Measurements from ENCODE around the gene ADGRB3. TPM values are rescaled to one million over a fixed set of nuclear protein-coding genes. Genes with fewer than 3 reads are reported as not detected.

The ADGRB3 gene
- total and polyA plus RNA-seq, 2 donors from 2014 or later: 0.26 to 2.2 TPM

DNA sequence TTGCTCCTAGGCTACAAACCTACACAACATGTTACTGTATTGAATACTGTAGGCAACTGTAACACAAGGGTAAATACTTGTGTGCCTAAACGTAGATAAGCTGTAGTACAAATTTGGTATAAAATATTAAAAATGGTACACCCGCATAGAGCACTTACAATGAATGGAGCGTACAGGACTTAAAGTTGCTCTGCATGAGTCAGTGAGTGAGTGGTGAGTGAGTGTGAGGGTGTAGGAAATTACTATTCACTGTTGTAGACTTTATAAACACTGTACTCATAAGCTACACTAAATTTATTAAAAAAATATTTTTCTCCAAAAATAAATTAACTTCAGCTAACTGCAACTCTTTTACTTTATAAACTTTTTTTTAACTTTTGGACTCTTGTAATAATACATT is 391.6 kb downstream of the ADGRB3 start:
- Histone ChIP-seq H3K27me3 (ENCODE audit: control insufficient read depth, insufficient read depth, low read length) (no peaks in the 10 kb centered on the region), H3K9me3 (ENCODE audit: control insufficient read depth in 2 of 3, insufficient read depth in 1 of 3, low read length in 3 of 3) (no peaks in the 10 kb centered on the region), H3K36me3 (ENCODE audit: control insufficient read depth in 2 of 3, insufficient read depth in 3 of 3, low read length in 3 of 3) (no peaks in the 10 kb centered on the region), H3K9ac (ENCODE audit: low read length in 3 of 3) (no peak overlapping the region), H3K4me3 (ENCODE audit: low read length in 3 of 3) (no peak overlapping the region), H3K4me1 (ENCODE audit: control insufficient read depth in 2 of 3, insufficient read depth in 2 of 3, low read depth in 1 of 3, low read length in 3 of 3) (no peaks in the 10 kb centered on the region), H3K27ac (ENCODE audit: low read depth in 2 of 2, low read length in 2 of 2) (no peak overlapping the region)
- FAIRE-seq: no peak
- intact Hi-C loops (cut with DNase I): no loop called here
- TF ChIP-seq, protein P1, sequence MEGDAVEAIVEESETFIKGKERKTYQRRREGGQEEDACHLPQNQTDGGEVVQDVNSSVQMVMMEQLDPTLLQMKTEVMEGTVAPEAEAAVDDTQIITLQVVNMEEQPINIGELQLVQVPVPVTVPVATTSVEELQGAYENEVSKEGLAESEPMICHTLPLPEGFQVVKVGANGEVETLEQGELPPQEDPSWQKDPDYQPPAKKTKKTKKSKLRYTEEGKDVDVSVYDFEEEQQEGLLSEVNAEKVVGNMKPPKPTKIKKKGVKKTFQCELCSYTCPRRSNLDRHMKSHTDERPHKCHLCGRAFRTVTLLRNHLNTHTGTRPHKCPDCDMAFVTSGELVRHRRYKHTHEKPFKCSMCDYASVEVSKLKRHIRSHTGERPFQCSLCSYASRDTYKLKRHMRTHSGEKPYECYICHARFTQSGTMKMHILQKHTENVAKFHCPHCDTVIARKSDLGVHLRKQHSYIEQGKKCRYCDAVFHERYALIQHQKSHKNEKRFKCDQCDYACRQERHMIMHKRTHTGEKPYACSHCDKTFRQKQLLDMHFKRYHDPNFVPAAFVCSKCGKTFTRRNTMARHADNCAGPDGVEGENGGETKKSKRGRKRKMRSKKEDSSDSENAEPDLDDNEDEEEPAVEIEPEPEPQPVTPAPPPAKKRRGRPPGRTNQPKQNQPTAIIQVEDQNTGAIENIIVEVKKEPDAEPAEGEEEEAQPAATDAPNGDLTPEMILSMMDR (IDR thresholded peaks at IDR 0.05; ENCODE audit: borderline replicate concordance, extremely low read depth, insufficient read depth): no peak
- DNase-seq: no peak

DNA sequence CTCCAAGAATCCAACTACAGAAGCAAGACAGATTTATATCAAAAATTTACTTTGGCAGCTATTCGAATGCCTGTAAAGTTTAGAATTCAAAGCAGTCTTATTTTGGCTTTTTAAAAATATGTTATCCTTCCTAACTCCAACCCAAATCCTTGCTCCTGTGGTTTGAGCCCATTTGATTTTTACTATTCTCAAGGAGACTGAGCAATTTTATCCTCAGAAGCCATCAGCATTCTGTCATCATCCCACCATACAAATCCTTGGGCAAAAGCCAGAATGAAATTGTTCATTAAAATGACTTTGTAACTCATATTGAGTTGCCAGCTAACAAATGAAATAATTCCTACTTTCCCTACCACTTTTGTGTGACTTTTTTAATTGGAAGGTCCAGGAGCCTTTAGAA is 392.8 kb downstream of the ADGRB3 start:
- H3K9ac ChIP-seq (ENCODE audit: low read length in 3 of 3): no peak overlapping the region
- H3K36me3 ChIP-seq (ENCODE audit: control insufficient read depth in 2 of 3, insufficient read depth in 3 of 3, low read length in 3 of 3): no peaks in the 10 kb centered on the region
- no peak for FAIRE-seq
- H3K9me3 ChIP-seq (ENCODE audit: control insufficient read depth in 2 of 3, insufficient read depth in 1 of 3, low read length in 3 of 3): no peaks in the 10 kb centered on the region
- DNase-seq: no peak
- H3K4me1 ChIP-seq (ENCODE audit: control insufficient read depth in 2 of 3, insufficient read depth in 2 of 3, low read depth in 1 of 3, low read length in 3 of 3): no peaks in the 10 kb centered on the region
- H3K27ac ChIP-seq (ENCODE audit: low read depth in 2 of 2, low read length in 2 of 2): no peak overlapping the region
- intact Hi-C loops (cut with DNase I): no loop called here
- H3K27me3 ChIP-seq (ENCODE audit: control insufficient read depth, insufficient read depth, low read length): no peaks in the 10 kb centered on the region
- TF ChIP-seq, protein P1 (IDR thresholded peaks at IDR 0.05; ENCODE audit: borderline replicate concordance, extremely low read depth, insufficient read depth): no peak
- no peak overlapping the region for H3K4me3 ChIP-seq (ENCODE audit: low read length in 3 of 3)

DNA sequence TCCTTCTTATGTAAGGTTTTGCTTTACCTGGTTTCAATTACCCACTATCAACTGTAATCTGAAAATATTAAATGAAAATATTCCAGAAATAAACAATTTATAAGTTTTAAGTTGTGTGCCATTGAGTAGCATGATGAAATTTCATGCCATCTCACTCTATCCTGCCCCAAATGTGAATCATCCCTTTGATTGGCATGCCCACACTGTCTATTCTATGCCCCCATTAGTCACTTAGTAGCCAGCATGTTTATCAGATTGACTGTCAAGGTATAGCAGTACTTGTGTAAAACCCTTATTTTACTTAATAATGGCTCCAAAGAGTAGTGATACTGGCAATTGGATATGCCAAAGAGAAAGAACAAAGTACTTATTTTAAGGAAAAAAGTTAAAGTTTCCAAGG is 403.8 kb downstream of the ADGRB3 start:
- intact Hi-C loops (cut with DNase I): no loop called here
- no peaks in the 10 kb centered on the region for H3K27me3 ChIP-seq (ENCODE audit: control insufficient read depth, insufficient read depth, low read length)
- TF ChIP-seq, protein P1 (IDR thresholded peaks at IDR 0.05; ENCODE audit: borderline replicate concordance, extremely low read depth, insufficient read depth): no peak
- H3K4me3 ChIP-seq (ENCODE audit: low read length in 3 of 3): no peak overlapping the region
- DNase-seq: no peak
- no peak overlapping the region for H3K27ac ChIP-seq (ENCODE audit: low read depth in 2 of 2, low read length in 2 of 2)
- no peak overlapping the region for H3K9ac ChIP-seq (ENCODE audit: low read length in 3 of 3)
- H3K4me1 ChIP-seq (ENCODE audit: control insufficient read depth in 2 of 3, insufficient read depth in 2 of 3, low read depth in 1 of 3, low read length in 3 of 3): no peaks in the 10 kb centered on the region
- no peaks in the 10 kb centered on the region for H3K9me3 ChIP-seq (ENCODE audit: control insufficient read depth in 2 of 3, insufficient read depth in 1 of 3, low read length in 3 of 3)
- no peak for FAIRE-seq
- no peaks in the 10 kb centered on the region for H3K36me3 ChIP-seq (ENCODE audit: control insufficient read depth in 2 of 3, insufficient read depth in 3 of 3, low read length in 3 of 3)

DNA sequence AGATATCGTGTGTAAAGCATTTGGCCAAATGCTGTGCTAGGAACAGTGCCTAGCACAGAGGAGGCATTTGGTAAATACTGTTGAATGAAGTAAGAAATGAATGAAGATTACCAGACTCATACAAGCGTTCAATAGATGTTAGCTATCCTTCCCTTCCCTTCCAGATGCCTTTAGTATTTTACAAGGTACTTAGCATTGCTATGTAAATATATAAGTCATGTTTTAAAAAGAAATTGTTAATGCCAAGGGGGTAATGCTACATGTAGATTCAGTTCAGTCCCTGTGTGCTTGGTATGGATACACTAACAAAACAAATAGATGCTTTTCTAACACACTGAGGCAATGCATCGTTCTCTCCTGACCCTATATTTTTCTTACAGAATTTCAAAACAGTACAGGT is 407.2 kb downstream of the ADGRB3 start:
- FAIRE-seq: no peak
- Histone ChIP-seq H3K27ac (ENCODE audit: low read depth in 2 of 2, low read length in 2 of 2) (no peak overlapping the region), H3K36me3 (ENCODE audit: control insufficient read depth in 2 of 3, insufficient read depth in 3 of 3, low read length in 3 of 3) (no peaks in the 10 kb centered on the region), H3K4me3 (ENCODE audit: low read length in 3 of 3) (no peak overlapping the region), H3K9ac (ENCODE audit: low read length in 3 of 3) (no peak overlapping the region), H3K4me1 (ENCODE audit: control insufficient read depth in 2 of 3, insufficient read depth in 2 of 3, low read depth in 1 of 3, low read length in 3 of 3) (no peaks in the 10 kb centered on the region), H3K9me3 (ENCODE audit: control insufficient read depth in 2 of 3, insufficient read depth in 1 of 3, low read length in 3 of 3) (no peaks in the 10 kb centered on the region), H3K27me3 (ENCODE audit: control insufficient read depth, insufficient read depth, low read length) (no peaks in the 10 kb centered on the region)
- DNase-seq: no peak
- TF ChIP-seq, protein P1 (IDR thresholded peaks at IDR 0.05; ENCODE audit: borderline replicate concordance, extremely low read depth, insufficient read depth): no peak
- intact Hi-C loops (cut with DNase I): no loop called here

All from kidney (tissue), 14 donors.